Caki2 (cell line): ENCODE data around the gene IRX4. TPM values are rescaled to one million over a fixed set of nuclear protein-coding genes. Genes with fewer than 3 reads are reported as not detected.

Source experiments
- DNase-seq: peaks from one replicate; pipeline ENCODE4 v3.0.0-alpha.2; 2015; ENCODE audit warnings: low read depth
- in situ Hi-C: cut with HindIII; loops from 2 replicates; pipeline ENCODE4 v1.10.0; 2016; ENCODE audit warnings: low sequenced_read_pairs, low pct_unique_long_range_greater_than_20kb, mixed read lengths
- total RNA-seq: library from RNA; depleted of rRNA; stranded (reverse); fragments of >200 nt; shearing (Covaris generic); gene quantifications from 2 replicates; pipeline ENCODE4 v1.2.3, GENCODE V29; 2014; ENCODE audit warnings: low replicate concordance

Gene IRX4
- total RNA-seq, 1 experiment from 2014 or later, result not detected

GRCh38 chr5:1883925-1884677 lies 1.4 kb upstream of the IRX4 start:
- in situ Hi-C loops, result no loop called here
- no peak for DNase-seq

GRCh38 chr5:1883120-1883924 lies 597 bp upstream of the IRX4 start:
- no peak for DNase-seq
- in situ Hi-C loops, result no loop called here

GRCh38 chr5:1881731-1882336 lies 891 bp downstream of the IRX4 start:
- DNase-seq, result no peak

GRCh38 chr5:1881098-1881572 lies 1.6 kb downstream of the IRX4 start:
- peak; percentile 10 for DNase-seq
- in situ Hi-C loops, result no loop called here

More at GRCh38 chr5:1881731-1882336, 891 bp downstream of the IRX4 start:
- in situ Hi-C loops, result no loop called here

- no peak for DNase-seq
- in situ Hi-C loops, result no loop called here
Measured at GRCh38 chr5:1880377-1881025, 2.2 kb downstream of the IRX4 start.

GRCh38 chr5:1879292-1880263 lies 3.1 kb downstream of the IRX4 start:
- in situ Hi-C loops, result no loop called here
- no peak for DNase-seq

GRCh38 chr5:1878050-1878849 lies 4.5 kb downstream of the IRX4 start:
- no peak for DNase-seq
- in situ Hi-C loops, result no loop called here

- in situ Hi-C loops, result no loop called here
- DNase-seq, result no peak
Measured at GRCh38 chr5:1877103-1878049, 5.3 kb downstream of the IRX4 start.

- no peak for DNase-seq
- in situ Hi-C loops, result no loop called here
Measured at GRCh38 chr5:1876660-1877064, 6.1 kb downstream of the IRX4 start.

GRCh38 chr5:1875843-1876659 lies 6.7 kb downstream of the IRX4 start:
- DNase-seq, result no peak
- in situ Hi-C loops, result no loop called here

GRCh38 chr5:1875281-1875842 lies 7.4 kb downstream of the IRX4 start:
- in situ Hi-C loops, result no loop called here
- DNase-seq, result no peak

- in situ Hi-C loops, result no loop called here
- DNase-seq, result no peak
Measured at GRCh38 chr5:1874771-1875220, 7.9 kb downstream of the IRX4 start.

- DNase-seq, result no peak
- in situ Hi-C loops, result no loop called here
Measured at GRCh38 chr5:1874348-1874747, 8.4 kb downstream of the IRX4 start.

- in situ Hi-C loops, result no loop called here
Measured at GRCh38 chr5:1873243-1873959, 9.3 kb downstream of the IRX4 start.

More at GRCh38 chr5:1873243-1873959, 9.3 kb downstream of the IRX4 start:
- DNase-seq, result no peak
